ENCODE results near the gene MACROD2.

GRCh38 chr20:15613530-15613929 is 1618.2 kb downstream of the MACROD2 start:
- TF ChIP-seq POLR2A (IDR thresholded peaks at IDR 0.05) (no peak), POLR2AphosphoS5 (IDR thresholded peaks at IDR 0.05) (no peak), CTCF (IDR thresholded peaks at IDR 0.05) (no peak), EP300 (IDR thresholded peaks at IDR 0.05) (no peak)

All from suprapubic skin (tissue), 4 donors.